Natural killer cell (primary cell): Measurements from ENCODE around the gene TM9SF4. TPM values are rescaled to one million over a fixed set of nuclear protein-coding genes. Genes with fewer than 3 reads are reported as not detected.

ENCODE experiments used
- ATAC-seq, 3 donors: fragments of 150-1000 bp in 2 of 3; fragments of 200-7000 bp in 1 of 3; cut with Tn5 transposase; 1 replicate in 1 of 3; 2 replicates in 2 of 3; pipeline ENCODE4 v1.10.0; 2021; ENCODE audit warnings: mild to moderate bottlenecking in 2 of 3, moderate library complexity in 2 of 3
- DNase-seq, 2 donors: peaks; one replicate each; pipeline versions ENCODE4 v3.0.0 to v3.0.0-alpha.2; 2013 to 2021; ENCODE audit warnings: mixed read lengths in 1 of 2
- H3K27ac ChIP-seq: one replicate; pipeline ENCODE4 v1.5.1; 2013; ENCODE audit warnings: mild to moderate bottlenecking, low read length
- H3K27me3 ChIP-seq: one replicate; pipeline ENCODE4 v1.6.1; 2013; ENCODE audit warnings: low read length; ENCODE audit not compliant: control insufficient read depth, insufficient read depth
- H3K36me3 ChIP-seq: one replicate; pipeline ENCODE4 v1.6.1; 2013; ENCODE audit warnings: low read length; ENCODE audit not compliant: control insufficient read depth, insufficient read depth
- H3K4me1 ChIP-seq: one replicate; pipeline ENCODE4 v1.6.1; 2013; ENCODE audit warnings: low read length; ENCODE audit not compliant: control insufficient read depth, insufficient read depth
- H3K4me3 ChIP-seq: one replicate; pipeline ENCODE4 v1.5.1; 2013; ENCODE audit warnings: low read length
- H3K9me3 ChIP-seq: one replicate; pipeline ENCODE4 v1.6.1; 2013; ENCODE audit warnings: low read length; ENCODE audit not compliant: control insufficient read depth, insufficient read depth
- H3K27ac Mint-ChIP-seq, 2 donors: one replicate each; pipeline ENCODE4 v1.8.0; 2022; ENCODE audit warnings: mild to moderate bottlenecking in 2 of 2, mixed read lengths in 2 of 2, moderate library complexity in 1 of 2
- H3K27me3 Mint-ChIP-seq, 2 donors: one replicate each; pipeline ENCODE4 v1.8.0; 2022; ENCODE audit warnings: low read depth in 2 of 2, mixed read lengths in 2 of 2
- H3K36me3 Mint-ChIP-seq: one replicate; pipeline ENCODE4 v1.8.0; 2022; ENCODE audit warnings: mixed read lengths
- H3K4me1 Mint-ChIP-seq, 2 donors: one replicate each; pipeline ENCODE4 v1.8.0; 2022; ENCODE audit warnings: mixed read lengths in 2 of 2
- H3K4me3 Mint-ChIP-seq: one replicate; pipeline ENCODE4 v1.8.0; 2022; ENCODE audit warnings: mild to moderate bottlenecking, moderate library complexity, mixed read lengths
- H3K9me3 Mint-ChIP-seq, 2 donors: one replicate each; pipeline ENCODE4 v1.8.0; 2022; ENCODE audit warnings: mixed read lengths in 2 of 2
- CTCF ChIP-seq: fragments of 200-600 bp; IDR thresholded peaks from one replicate; pipeline ENCODE4 v1.8.0; 2022; ENCODE audit warnings: antibody characterized with exemption
- WGBS: methylation state at CpG from one replicate; pipeline ENCODE4 v1.1.7; 2013; ENCODE audit warnings: missing lambda C conversion rate; ENCODE audit not compliant: insufficient coverage; 5-methylcytosine and 5-hydroxymethylcytosine counted together
- intact Hi-C: fragments of 100-400 bp; cut with micrococcal nuclease; formaldehyde crosslinking; loops from one replicate; pipeline ENCODE4 v1.14.2; 2022
- total RNA-seq, 4 donors: library from RNA; stranded (reverse); fragments of 120-200 nt in 1 of 4; gene quantifications; one replicate each; pipeline versions ENCODE4 v1.2.3 to v1.2.4, GENCODE V29; 2013 to 2022

TM9SF4 gene
- total RNA-seq, 3 donors from 2014 or later (not counting 1 experiment from before 2014, with no cell fraction given), result 35.8 to 42.8 (median 41.2) TPM

- DNase-seq, result no peak
- ATAC-seq, result no peak
- Mint-ChIP-seq H3K27me3 (peaks cover 0 to 3% of the 10 kb centered on the region in 2 donors), H3K4me1 (peaks cover 0 to 4% of the 10 kb centered on the region in 2 donors), H3K27ac (no peak overlapping the region), H3K9me3 (no peaks in the 10 kb centered on the region), H3K4me3 (no peak overlapping the region), H3K36me3 (no peaks in the 10 kb centered on the region)
- no peak overlapping the region for H3K27ac ChIP-seq
- H3K4me3 ChIP-seq, result no peak overlapping the region
- H3K9me3 ChIP-seq, result no peaks in the 10 kb centered on the region
- no peak for TF ChIP-seq CTCF
- intact Hi-C loops, result no loop called here
- H3K4me1 ChIP-seq, result no peaks in the 10 kb centered on the region
- H3K36me3 ChIP-seq, result no peaks in the 10 kb centered on the region
- no peaks in the 10 kb centered on the region for H3K27me3 ChIP-seq
- 91% methylated on average over 1 of the region's 3 CpGs for WGBS
These were observed 22.4 kb upstream of the TM9SF4 start for GRCh38 chr20:32087070-32087469.

- DNase-seq, result no peak
- WGBS, result 91% methylated on average over 3 of the region's 3 CpGs
- H3K9me3 ChIP-seq, result no peaks in the 10 kb centered on the region
- no peak for ATAC-seq
- H3K4me3 ChIP-seq, result no peak overlapping the region
- intact Hi-C loops, result no loop called here
- Mint-ChIP-seq H3K4me1 (peaks cover 0 to 4% of the 10 kb centered on the region in 2 donors), H3K27ac (no peak overlapping the region), H3K9me3 (no peaks in the 10 kb centered on the region), H3K4me3 (no peak overlapping the region), H3K27me3 (peaks cover 3 to 14% of the 10 kb centered on the region in 2 donors), H3K36me3 (no peaks in the 10 kb centered on the region)
- no peaks in the 10 kb centered on the region for H3K36me3 ChIP-seq
- no peak overlapping the region for H3K27ac ChIP-seq
- H3K4me1 ChIP-seq, result no peaks in the 10 kb centered on the region
- no peak for TF ChIP-seq CTCF
- no peaks in the 10 kb centered on the region for H3K27me3 ChIP-seq
These were observed 20.8 kb upstream of the TM9SF4 start for GRCh38 chr20:32088759-32089158.

- Histone ChIP-seq H3K4me3 (no peak overlapping the region), H3K4me1 (no peaks in the 10 kb centered on the region), H3K36me3 (no peaks in the 10 kb centered on the region), H3K27me3 (no peaks in the 10 kb centered on the region), H3K27ac (no peak overlapping the region), H3K9me3 (no peaks in the 10 kb centered on the region)
- peaks cover 6 to 25% of the 10 kb centered on the region in 2 donors for H3K27me3 Mint-ChIP-seq
- intact Hi-C loops, result no loop called here
- ATAC-seq, result no peak
- 76% methylated on average over 4 of the region's 5 CpGs for WGBS
- H3K36me3 Mint-ChIP-seq, result no peaks in the 10 kb centered on the region
- no peak overlapping the region for H3K27ac Mint-ChIP-seq
- no peak for TF ChIP-seq CTCF
- no peak overlapping the region for H3K4me3 Mint-ChIP-seq
- no peaks in the 10 kb centered on the region for H3K9me3 Mint-ChIP-seq
- no peak for DNase-seq
- H3K4me1 Mint-ChIP-seq, result peaks cover 0 to 4% of the 10 kb centered on the region in 2 donors
These were observed 19.7 kb upstream of the TM9SF4 start for GRCh38 chr20:32089637-32090362.
